CD4-positive, alpha-beta T cell (primary cell): ENCODE results near the gene SGTA. TPM values are rescaled to one million over a fixed set of nuclear protein-coding genes. Genes with fewer than 3 reads are reported as not detected.

Experiments
- ATAC-seq: fragments of 200-7000 bp; cut with Tn5 transposase; one replicate; pipeline ENCODE4 v1.10.0; 2022; ENCODE audit warnings: mild to moderate bottlenecking; ENCODE audit not compliant: poor library complexity
- CTCF ChIA-PET: fragments of 350-600 bp; sonication (Branson Sonifier 250); formaldehyde crosslinking; loops from one replicate; lab custom pipeline; 2021; ENCODE audit warnings: antibody characterized with exemption, inconsistent platforms; lab: Charles Lee
- POLR2A ChIA-PET: fragments of 350-600 bp; sonication (Branson Sonifier 250); formaldehyde crosslinking; loops from one replicate; lab custom pipeline; 2021; ENCODE audit warnings: antibody characterized with exemption, inconsistent platforms; lab: Charles Lee
- DNase-seq, 14 experiments: peaks; one replicate each; pipeline ENCODE4 v3.0.0-alpha.2; 2013 to 2020; ENCODE audit warnings: mixed read lengths in 2 of 14
- H3K27ac ChIP-seq, 2 donors: one replicate each; pipeline versions ENCODE4 v1.5.1 to v1.7.0; 2013; ENCODE audit warnings: low read length in 2 of 2, low read depth in 1 of 2, mild to moderate bottlenecking in 1 of 2
- H3K27me3 ChIP-seq, 2 experiments: 1 replicate in 1 of 2; 2 replicates in 1 of 2; pipeline versions ENCODE4 v1.6.1 to v1.7.0; 2013; ENCODE audit warnings: low read length in 2 of 2, control low read depth in 1 of 2, mild to moderate bottlenecking in 1 of 2, moderate library complexity in 1 of 2; ENCODE audit not compliant: insufficient read depth in 2 of 2, control insufficient read depth in 1 of 2
- H3K36me3 ChIP-seq: one replicate; pipeline ENCODE4 v1.6.1; 2013; ENCODE audit warnings: low read length, control low read depth; ENCODE audit not compliant: insufficient read depth
- H3K4me1 ChIP-seq: one replicate; pipeline ENCODE4 v1.6.1; 2013; ENCODE audit warnings: low read length, control low read depth; ENCODE audit not compliant: insufficient read depth
- H3K4me3 ChIP-seq: one replicate; pipeline ENCODE4 v1.5.1; 2013; ENCODE audit warnings: mild to moderate bottlenecking, low read length, moderate library complexity
- H3K9me3 ChIP-seq, 2 experiments: 1 replicate in 1 of 2; 2 replicates in 1 of 2; pipeline versions ENCODE4 v1.6.1 to v1.7.0; 2013; ENCODE audit warnings: low read length in 2 of 2, mild to moderate bottlenecking in 2 of 2, control low read depth in 1 of 2, moderate library complexity in 1 of 2; ENCODE audit not compliant: control insufficient read depth in 1 of 2, insufficient read depth in 1 of 2
- H3K27ac Mint-ChIP-seq: one replicate; pipeline ENCODE4 v1.8.0; 2020; ENCODE audit warnings: mixed read lengths
- H3K27me3 Mint-ChIP-seq: one replicate; pipeline ENCODE4 v1.8.0; 2021; ENCODE audit warnings: mixed read lengths
- H3K36me3 Mint-ChIP-seq: one replicate; pipeline ENCODE4 v1.8.0; 2021; ENCODE audit warnings: low read depth, mixed read lengths
- H3K4me1 Mint-ChIP-seq: one replicate; pipeline ENCODE4 v1.8.0; 2021; ENCODE audit warnings: low read depth, mixed read lengths
- H3K4me3 Mint-ChIP-seq: one replicate; pipeline ENCODE4 v1.8.0; 2020; ENCODE audit warnings: mild to moderate bottlenecking, mixed read lengths
- H3K9me3 Mint-ChIP-seq: one replicate; pipeline ENCODE4 v1.8.0; 2020; ENCODE audit warnings: mixed read lengths
- CTCF ChIP-seq: fragments of 200-600 bp; IDR thresholded peaks from one replicate; pipeline ENCODE4 v1.8.0; 2022; ENCODE audit warnings: antibody characterized with exemption, mild to moderate bottlenecking
- intact Hi-C, 2 experiments: fragments of 100-400 bp; cut with DNase I in 1 of 2; cut with micrococcal nuclease in 1 of 2; formaldehyde crosslinking; loops; one replicate each; pipeline versions ENCODE4 v1.15.1 to v1.9.0; 2023 to 2025; cut with DNase I, micrococcal nuclease
- total RNA-seq, 174 experiments: library from RNA in 2 of 174; stranded (reverse) in 2 of 174; gene quantifications; one replicate each; pipeline ENCODE4 v1.2.3 and lab custom pipeline; 2021 to 2026

The SGTA gene
- total RNA-seq, 2 experiments from 2014 or later: 28.3 to 29.7 TPM

- POLR2A ChIA-PET: no interaction called here
- intact Hi-C loops: no loop called here
- Mint-ChIP-seq H3K9me3 (no peaks in the 10 kb centered on the region), H3K4me1 (no peaks in the 10 kb centered on the region), H3K27ac (no peak overlapping the region), H3K4me3 (no peak overlapping the region), H3K27me3 (no peaks in the 10 kb centered on the region), H3K36me3 (peaks cover 40% of the 10 kb centered on the region)
- DNase-seq (no peak), ATAC-seq (no peak)
- Histone ChIP-seq H3K27me3 (no peaks in the 10 kb centered on the region), H3K9me3 (no peaks in the 10 kb centered on the region), H3K4me1 (no peaks in the 10 kb centered on the region), H3K27ac (no peak overlapping the region), H3K4me3 (no peak overlapping the region), H3K36me3 (peaks cover 34% of the 10 kb centered on the region)
- CTCF ChIA-PET: no interaction called here
- no peak for TF ChIP-seq CTCF
These were observed 17.4 kb upstream of the SGTA start for GRCh38 chr19:2800506-2800905.

- peaks cover 41% of the 10 kb centered on the region for H3K36me3 Mint-ChIP-seq
- DNase-seq: no peak
- TF ChIP-seq CTCF: no peak
- no peaks in the 10 kb centered on the region for H3K27me3 Mint-ChIP-seq
- intact Hi-C loops: loop anchor here in 1 of 2 experiments (10.0 kb wide), 1 partner anchor 315 kb away; no protein-coding TSS in a partner anchor
- H3K27ac Mint-ChIP-seq: no peak overlapping the region
- Histone ChIP-seq H3K9me3 (no peaks in the 10 kb centered on the region), H3K4me3 (no peak overlapping the region), H3K4me1 (no peaks in the 10 kb centered on the region), H3K27ac (no peak overlapping the region), H3K27me3 (no peaks in the 10 kb centered on the region), H3K36me3 (peaks cover 32% of the 10 kb centered on the region)
- H3K4me1 Mint-ChIP-seq: no peaks in the 10 kb centered on the region
- no peak overlapping the region for H3K4me3 Mint-ChIP-seq
- H3K9me3 Mint-ChIP-seq: no peaks in the 10 kb centered on the region
- ATAC-seq: no peak
- ChIA-PET POLR2A (no interaction called here), CTCF (no interaction called here)
These were observed 16.4 kb upstream of the SGTA start for GRCh38 chr19:2799273-2800020.

GRCh38 chr19:2798733-2799132, 15.7 kb upstream of the SGTA start:
- TF ChIP-seq CTCF: no peak
- H3K36me3 Mint-ChIP-seq: peaks cover 36% of the 10 kb centered on the region
- POLR2A ChIA-PET: no interaction called here
- H3K27ac Mint-ChIP-seq: no peak overlapping the region
- Histone ChIP-seq H3K36me3 (peaks cover 32% of the 10 kb centered on the region), H3K27me3 (no peaks in the 10 kb centered on the region), H3K4me3 (no peak overlapping the region), H3K27ac (no peak overlapping the region), H3K9me3 (no peaks in the 10 kb centered on the region), H3K4me1 (no peaks in the 10 kb centered on the region)
- no peaks in the 10 kb centered on the region for H3K4me1 Mint-ChIP-seq
- H3K27me3 Mint-ChIP-seq: no peaks in the 10 kb centered on the region
- ATAC-seq: no peak
- CTCF ChIA-PET: no interaction called here
- no peaks in the 10 kb centered on the region for H3K9me3 Mint-ChIP-seq
- H3K4me3 Mint-ChIP-seq: no peak overlapping the region
- no peak for DNase-seq
- intact Hi-C loops: loop anchor here in 1 of 2 experiments (10.0 kb wide), 1 partner anchor 316 kb away; no protein-coding TSS in a partner anchor
